ENCODE measurements around the gene FAT2.

FAT2 gene

GRCh38 chr5:151600069-151600665, 9.0 kb upstream of the FAT2 start:
- no peak for TF ChIP-seq ZNF274 (IDR thresholded peaks at IDR 0.05; ENCODE audit: low read depth, low read length)
- TF ChIP-seq SUZ12 (IDR thresholded peaks at IDR 0.05; ENCODE audit: extremely low read depth, insufficient read depth, insufficient read length): no peak
- TF ChIP-seq YY1 (IDR thresholded peaks at IDR 0.05; ENCODE audit: insufficient read depth, insufficient read length): no peak
- no peak overlapping the region for H3K9ac ChIP-seq (ENCODE audit: insufficient read length, low read depth)
- H3K36me3 ChIP-seq (ENCODE audit: insufficient read depth, insufficient read length, low read length): no peaks in the 10 kb centered on the region
- no peak for DNase-seq (ENCODE audit: low read depth, low spot score)
- H3K27me3 ChIP-seq (ENCODE audit: insufficient read depth, insufficient read length): no peaks in the 10 kb centered on the region
- peaks cover 15% of the 10 kb centered on the region for H3K4me1 ChIP-seq (ENCODE audit: insufficient read depth, insufficient read length)
- no peak overlapping the region for H3K4me3 ChIP-seq (ENCODE audit: insufficient read length, low read depth)
- H3K9me3 ChIP-seq (ENCODE audit: insufficient read depth, low read length): no peaks in the 10 kb centered on the region

GRCh38 chr5:151598984-151599383, 7.9 kb upstream of the FAT2 start:
- no peak for DNase-seq (ENCODE audit: low read depth, low spot score)
- Histone ChIP-seq H3K4me3 (ENCODE audit: insufficient read length, low read depth) (no peak overlapping the region), H3K36me3 (ENCODE audit: insufficient read depth, insufficient read length, low read length) (no peaks in the 10 kb centered on the region), H3K9me3 (ENCODE audit: insufficient read depth, low read length) (no peaks in the 10 kb centered on the region), H3K4me1 (ENCODE audit: insufficient read depth, insufficient read length) (peaks cover 15% of the 10 kb centered on the region), H3K9ac (ENCODE audit: insufficient read length, low read depth) (no peak overlapping the region), H3K27me3 (ENCODE audit: insufficient read depth, insufficient read length) (no peaks in the 10 kb centered on the region)
- no peak for TF ChIP-seq ZNF274 (IDR thresholded peaks at IDR 0.05; ENCODE audit: low read depth, low read length)
- no peak for TF ChIP-seq YY1 (IDR thresholded peaks at IDR 0.05; ENCODE audit: insufficient read depth, insufficient read length)
- TF ChIP-seq SUZ12 (IDR thresholded peaks at IDR 0.05; ENCODE audit: extremely low read depth, insufficient read depth, insufficient read length): no peak

- no peak for DNase-seq (ENCODE audit: low read depth, low spot score)
- Histone ChIP-seq H3K27me3 (ENCODE audit: insufficient read depth, insufficient read length) (no peaks in the 10 kb centered on the region), H3K9ac (ENCODE audit: insufficient read length, low read depth) (no peak overlapping the region), H3K4me1 (ENCODE audit: insufficient read depth, insufficient read length) (peaks cover 15% of the 10 kb centered on the region), H3K4me3 (ENCODE audit: insufficient read length, low read depth) (no peak overlapping the region), H3K36me3 (ENCODE audit: insufficient read depth, insufficient read length, low read length) (no peaks in the 10 kb centered on the region), H3K9me3 (ENCODE audit: insufficient read depth, low read length) (no peaks in the 10 kb centered on the region)
- TF ChIP-seq ZNF274 (IDR thresholded peaks at IDR 0.05; ENCODE audit: low read depth, low read length) (no peak), YY1 (IDR thresholded peaks at IDR 0.05; ENCODE audit: insufficient read depth, insufficient read length) (no peak), SUZ12 (IDR thresholded peaks at IDR 0.05; ENCODE audit: extremely low read depth, insufficient read depth, insufficient read length) (no peak)
Observed at GRCh38 chr5:151598549-151598948, 7.4 kb upstream of the FAT2 start.

- no peak for TF ChIP-seq SUZ12 (IDR thresholded peaks at IDR 0.05; ENCODE audit: extremely low read depth, insufficient read depth, insufficient read length)
- TF ChIP-seq ZNF274 (IDR thresholded peaks at IDR 0.05; ENCODE audit: low read depth, low read length): no peak
- TF ChIP-seq YY1 (IDR thresholded peaks at IDR 0.05; ENCODE audit: insufficient read depth, insufficient read length): no peak
- no peak overlapping the region for H3K4me3 ChIP-seq (ENCODE audit: insufficient read length, low read depth)
- no peaks in the 10 kb centered on the region for H3K9me3 ChIP-seq (ENCODE audit: insufficient read depth, low read length)
- peaks cover 20% of the 10 kb centered on the region for H3K4me1 ChIP-seq (ENCODE audit: insufficient read depth, insufficient read length)
- no peak overlapping the region for H3K9ac ChIP-seq (ENCODE audit: insufficient read length, low read depth)
- H3K36me3 ChIP-seq (ENCODE audit: insufficient read depth, insufficient read length, low read length): no peaks in the 10 kb centered on the region
- no peak for DNase-seq (ENCODE audit: low read depth, low spot score)
- H3K27me3 ChIP-seq (ENCODE audit: insufficient read depth, insufficient read length): no peaks in the 10 kb centered on the region
Observed at GRCh38 chr5:151597749-151598148, 6.6 kb upstream of the FAT2 start.

- no peak overlapping the region for H3K4me3 ChIP-seq (ENCODE audit: insufficient read length, low read depth)
Observed at GRCh38 chr5:151596828-151597539, 5.9 kb upstream of the FAT2 start.

GRCh38 chr5:151595411-151595826, 4.3 kb upstream of the FAT2 start:
- no peak for DNase-seq (ENCODE audit: low read depth, low spot score)
- Histone ChIP-seq H3K4me3 (ENCODE audit: insufficient read length, low read depth) (no peak overlapping the region), H3K4me1 (ENCODE audit: insufficient read depth, insufficient read length) (peaks cover 26% of the 10 kb centered on the region), H3K36me3 (ENCODE audit: insufficient read depth, insufficient read length, low read length) (no peaks in the 10 kb centered on the region), H3K27me3 (ENCODE audit: insufficient read depth, insufficient read length) (no peaks in the 10 kb centered on the region), H3K9me3 (ENCODE audit: insufficient read depth, low read length) (no peaks in the 10 kb centered on the region), H3K9ac (ENCODE audit: insufficient read length, low read depth) (no peak overlapping the region)
- TF ChIP-seq YY1 (IDR thresholded peaks at IDR 0.05; ENCODE audit: insufficient read depth, insufficient read length) (no peak), ZNF274 (IDR thresholded peaks at IDR 0.05; ENCODE audit: low read depth, low read length) (no peak), SUZ12 (IDR thresholded peaks at IDR 0.05; ENCODE audit: extremely low read depth, insufficient read depth, insufficient read length) (no peak)

More at GRCh38 chr5:151596828-151597539, 5.9 kb upstream of the FAT2 start:
- Histone ChIP-seq H3K9me3 (ENCODE audit: insufficient read depth, low read length) (no peaks in the 10 kb centered on the region), H3K27me3 (ENCODE audit: insufficient read depth, insufficient read length) (no peaks in the 10 kb centered on the region), H3K9ac (ENCODE audit: insufficient read length, low read depth) (no peak overlapping the region), H3K4me1 (ENCODE audit: insufficient read depth, insufficient read length) (peaks cover 21% of the 10 kb centered on the region), H3K36me3 (ENCODE audit: insufficient read depth, insufficient read length, low read length) (no peaks in the 10 kb centered on the region)
- TF ChIP-seq SUZ12 (IDR thresholded peaks at IDR 0.05; ENCODE audit: extremely low read depth, insufficient read depth, insufficient read length) (no peak), ZNF274 (IDR thresholded peaks at IDR 0.05; ENCODE audit: low read depth, low read length) (no peak), YY1 (IDR thresholded peaks at IDR 0.05; ENCODE audit: insufficient read depth, insufficient read length) (no peak)
- no peak for DNase-seq (ENCODE audit: low read depth, low spot score)

GRCh38 chr5:151592855-151593408, 1.8 kb upstream of the FAT2 start:
- Histone ChIP-seq H3K9me3 (ENCODE audit: insufficient read depth, low read length) (no peaks in the 10 kb centered on the region), H3K36me3 (ENCODE audit: insufficient read depth, insufficient read length, low read length) (no peaks in the 10 kb centered on the region), H3K27me3 (ENCODE audit: insufficient read depth, insufficient read length) (no peaks in the 10 kb centered on the region), H3K9ac (ENCODE audit: insufficient read length, low read depth) (no peak overlapping the region), H3K4me3 (ENCODE audit: insufficient read length, low read depth) (no peak overlapping the region), H3K4me1 (ENCODE audit: insufficient read depth, insufficient read length) (peaks cover 32% of the 10 kb centered on the region)
- no peak for DNase-seq (ENCODE audit: low read depth, low spot score)
- TF ChIP-seq YY1 (IDR thresholded peaks at IDR 0.05; ENCODE audit: insufficient read depth, insufficient read length) (no peak), SUZ12 (IDR thresholded peaks at IDR 0.05; ENCODE audit: extremely low read depth, insufficient read depth, insufficient read length) (no peak), ZNF274 (IDR thresholded peaks at IDR 0.05; ENCODE audit: low read depth, low read length) (no peak)
